ENCODE results near the gene CLDND2.

CLDND2 gene

GRCh38 chr19:51380379-51380778 is 11.6 kb upstream of the CLDND2 start:
- no peaks in the 10 kb centered on the region for H3K27me3 ChIP-seq (ENCODE audit: control insufficient read depth, insufficient read depth, low read length)
- no peaks in the 10 kb centered on the region for H3K4me1 ChIP-seq (ENCODE audit: control insufficient read depth, insufficient read depth, low read length)
- no peaks in the 10 kb centered on the region for H3K36me3 ChIP-seq (ENCODE audit: control insufficient read depth, insufficient read depth, low read length)
- no peak overlapping the region for H3K27ac ChIP-seq (ENCODE audit: low read depth, low read length)
- no peak overlapping the region for H3K9ac ChIP-seq (ENCODE audit: low read depth, low read length)
- no peak overlapping the region for H3K4me3 ChIP-seq (ENCODE audit: low read depth, low read length)
- peaks cover 5% of the 10 kb centered on the region; the same call in 1 of the 2 replicates for H3K9me3 ChIP-seq (ENCODE audit: control insufficient read depth, insufficient read depth, low read length)

- Histone ChIP-seq H3K4me3 (ENCODE audit: low read depth, low read length) (no peak overlapping the region), H3K9ac (ENCODE audit: low read depth, low read length) (no peak overlapping the region), H3K4me1 (ENCODE audit: control insufficient read depth, insufficient read depth, low read length) (no peaks in the 10 kb centered on the region), H3K27me3 (ENCODE audit: control insufficient read depth, insufficient read depth, low read length) (no peaks in the 10 kb centered on the region), H3K9me3 (ENCODE audit: control insufficient read depth, insufficient read depth, low read length) (peaks cover 5% of the 10 kb centered on the region; the same call in 1 of the 2 replicates), H3K27ac (ENCODE audit: low read depth, low read length) (no peak overlapping the region), H3K36me3 (ENCODE audit: control insufficient read depth, insufficient read depth, low read length) (no peaks in the 10 kb centered on the region)
These were observed 8.6 kb upstream of the CLDND2 start for GRCh38 chr19:51377422-51377821.

GRCh38 chr19:51375504-51376221 is 6.9 kb upstream of the CLDND2 start:
- Histone ChIP-seq H3K27me3 (ENCODE audit: control insufficient read depth, insufficient read depth, low read length) (no peaks in the 10 kb centered on the region), H3K4me1 (ENCODE audit: control insufficient read depth, insufficient read depth, low read length) (no peaks in the 10 kb centered on the region), H3K9me3 (ENCODE audit: control insufficient read depth, insufficient read depth, low read length) (no peaks in the 10 kb centered on the region), H3K4me3 (ENCODE audit: low read depth, low read length) (no peak overlapping the region), H3K27ac (ENCODE audit: low read depth, low read length) (no peak overlapping the region), H3K9ac (ENCODE audit: low read depth, low read length) (no peak overlapping the region), H3K36me3 (ENCODE audit: control insufficient read depth, insufficient read depth, low read length) (no peaks in the 10 kb centered on the region)

GRCh38 chr19:51372649-51373504 is 4.1 kb upstream of the CLDND2 start, which contains the start of gene NKG7:
Gene NKG7 (minus strand): TSS chr19:51372654. CDS start chr19:51372535, 119 bp downstream.
- Histone ChIP-seq H3K9ac (ENCODE audit: low read depth, low read length) (no peak within 1 kb of the TSS), H3K36me3 (ENCODE audit: control insufficient read depth, insufficient read depth, low read length) (no peaks in the 10 kb centered on the region), H3K9me3 (ENCODE audit: control insufficient read depth, insufficient read depth, low read length) (no peaks in the 10 kb centered on the region), H3K27me3 (ENCODE audit: control insufficient read depth, insufficient read depth, low read length) (no peaks in the 10 kb centered on the region), H3K4me1 (ENCODE audit: control insufficient read depth, insufficient read depth, low read length) (peaks cover 7% of the 10 kb centered on the region; the same call in 1 of the 2 replicates), H3K27ac (ENCODE audit: low read depth, low read length) (no peak within 1 kb of the TSS), H3K4me3 (ENCODE audit: low read depth, low read length) (no peak within 1 kb of the TSS)

- Histone ChIP-seq H3K27me3 (ENCODE audit: control insufficient read depth, insufficient read depth, low read length) (no peaks in the 10 kb centered on the region), H3K9ac (ENCODE audit: low read depth, low read length) (no peak overlapping the region), H3K9me3 (ENCODE audit: control insufficient read depth, insufficient read depth, low read length) (no peaks in the 10 kb centered on the region), H3K4me3 (ENCODE audit: low read depth, low read length) (no peak overlapping the region), H3K4me1 (ENCODE audit: control insufficient read depth, insufficient read depth, low read length) (peaks cover 7% of the 10 kb centered on the region; the same call in 1 of the 2 replicates), H3K36me3 (ENCODE audit: control insufficient read depth, insufficient read depth, low read length) (no peaks in the 10 kb centered on the region), H3K27ac (ENCODE audit: low read depth, low read length) (no peak overlapping the region)
These were observed 3.3 kb upstream of the CLDND2 start for GRCh38 chr19:51372021-51372648.

GRCh38 chr19:51371186-51371690 is 2.4 kb upstream of the CLDND2 start:
- Histone ChIP-seq H3K9me3 (ENCODE audit: control insufficient read depth, insufficient read depth, low read length) (no peaks in the 10 kb centered on the region), H3K4me1 (ENCODE audit: control insufficient read depth, insufficient read depth, low read length) (peaks cover 7% of the 10 kb centered on the region; the same call in 1 of the 2 replicates), H3K4me3 (ENCODE audit: low read depth, low read length) (no peak overlapping the region), H3K9ac (ENCODE audit: low read depth, low read length) (no peak overlapping the region), H3K27ac (ENCODE audit: low read depth, low read length) (no peak overlapping the region), H3K36me3 (ENCODE audit: control insufficient read depth, insufficient read depth, low read length) (no peaks in the 10 kb centered on the region), H3K27me3 (ENCODE audit: control insufficient read depth, insufficient read depth, low read length) (no peaks in the 10 kb centered on the region)

- H3K4me1 ChIP-seq (ENCODE audit: control insufficient read depth, insufficient read depth, low read length): peaks cover 15% of the 10 kb centered on the region
- H3K9ac ChIP-seq (ENCODE audit: low read depth, low read length): no peak overlapping the region
- H3K4me3 ChIP-seq (ENCODE audit: low read depth, low read length): no peak overlapping the region
- H3K9me3 ChIP-seq (ENCODE audit: control insufficient read depth, insufficient read depth, low read length): no peaks in the 10 kb centered on the region
- no peaks in the 10 kb centered on the region for H3K27me3 ChIP-seq (ENCODE audit: control insufficient read depth, insufficient read depth, low read length)
- no peaks in the 10 kb centered on the region for H3K36me3 ChIP-seq (ENCODE audit: control insufficient read depth, insufficient read depth, low read length)
- no peak overlapping the region for H3K27ac ChIP-seq (ENCODE audit: low read depth, low read length)
These were observed 1.4 kb upstream of the CLDND2 start for GRCh38 chr19:51370230-51370629.

GRCh38 chr19:51367565-51368365 is 1.0 kb downstream of the CLDND2 start:
- peak overlapping the region; percentile 98 for H3K4me3 ChIP-seq (ENCODE audit: low read depth, low read length)
- H3K9me3 ChIP-seq (ENCODE audit: control insufficient read depth, insufficient read depth, low read length): no peaks in the 10 kb centered on the region
- peak overlapping the region; percentile 61 for H3K9ac ChIP-seq (ENCODE audit: low read depth, low read length)
- peaks cover 17% of the 10 kb centered on the region for H3K4me1 ChIP-seq (ENCODE audit: control insufficient read depth, insufficient read depth, low read length)
- peak overlapping the region; percentile 89 for H3K27ac ChIP-seq (ENCODE audit: low read depth, low read length)
- H3K36me3 ChIP-seq (ENCODE audit: control insufficient read depth, insufficient read depth, low read length): no peaks in the 10 kb centered on the region
- H3K27me3 ChIP-seq (ENCODE audit: control insufficient read depth, insufficient read depth, low read length): no peaks in the 10 kb centered on the region

GRCh38 chr19:51367255-51367564 is 1.6 kb downstream of the CLDND2 start:
- H3K36me3 ChIP-seq (ENCODE audit: control insufficient read depth, insufficient read depth, low read length): no peaks in the 10 kb centered on the region
- peaks cover 21% of the 10 kb centered on the region for H3K4me1 ChIP-seq (ENCODE audit: control insufficient read depth, insufficient read depth, low read length)
- peak overlapping the region; percentile 89 for H3K27ac ChIP-seq (ENCODE audit: low read depth, low read length)
- H3K9ac ChIP-seq (ENCODE audit: low read depth, low read length): 0 out of 2 replicates have a peak overlapping the region, but pooled peaks have one; percentile 40
- peak overlapping the region; percentile 98 for H3K4me3 ChIP-seq (ENCODE audit: low read depth, low read length)
- H3K9me3 ChIP-seq (ENCODE audit: control insufficient read depth, insufficient read depth, low read length): no peaks in the 10 kb centered on the region
- no peaks in the 10 kb centered on the region for H3K27me3 ChIP-seq (ENCODE audit: control insufficient read depth, insufficient read depth, low read length)
